Large intestine (tissue), 3 donors: ENCODE data around the gene NCK2. TPM values are rescaled to one million over a fixed set of nuclear protein-coding genes. Genes with fewer than 3 reads are reported as not detected.

Experiments
- DNase-seq, 2 donors: peaks; one replicate each; pipeline versions ENCODE4 v3.0.0 to v3.0.0-alpha.2; 2013
- H3K27ac ChIP-seq: one replicate; pipeline ENCODE4 v1.5.1; 2013; ENCODE audit warnings: low read length
- H3K27me3 ChIP-seq: 2 replicates; pipeline ENCODE4 v1.6.1; 2013; ENCODE audit warnings: low read length; ENCODE audit not compliant: control insufficient read depth, insufficient read depth
- H3K36me3 ChIP-seq: 2 replicates; pipeline ENCODE4 v1.6.1; 2013; ENCODE audit warnings: low read length; ENCODE audit not compliant: control insufficient read depth, insufficient read depth
- H3K4me1 ChIP-seq: one replicate; pipeline ENCODE4 v1.6.1; 2013; ENCODE audit warnings: low read length; ENCODE audit not compliant: control insufficient read depth, insufficient read depth
- H3K4me3 ChIP-seq: one replicate; pipeline ENCODE4 v1.5.1; 2013; ENCODE audit warnings: low read length
- H3K9me3 ChIP-seq: one replicate; pipeline ENCODE4 v1.6.1; 2013; ENCODE audit warnings: mild to moderate bottlenecking, low read depth, low read length, moderate library complexity; ENCODE audit not compliant: control insufficient read depth
- WGBS: methylation state at CpG from one replicate; pipeline ENCODE4 v1.1.5; 2013; ENCODE audit warnings: low lambda C conversion rate; ENCODE audit not compliant: insufficient coverage; 5-methylcytosine and 5-hydroxymethylcytosine counted together
- polyA plus RNA-seq: library from polyadenylated mRNA; unstranded; fragments of 120-200 nt; gene quantifications from one replicate; pipeline ENCODE4 v1.2.1, GENCODE V29; 2013

The NCK2 gene
- polyA plus RNA-seq, 1 donor: 58.9 TPM

- no peak for DNase-seq
- H3K36me3 ChIP-seq: peaks cover 31% of the 10 kb centered on the region
- peaks cover 21% of the 10 kb centered on the region for H3K4me1 ChIP-seq
- H3K27ac ChIP-seq: no peak overlapping the region
- WGBS: no CpG with 5 or more reads among the region's 12 CpGs
- H3K9me3 ChIP-seq: no peaks in the 10 kb centered on the region
- no peak overlapping the region for H3K4me3 ChIP-seq
- no peaks in the 10 kb centered on the region for H3K27me3 ChIP-seq
Observed at GRCh38 chr2:105782646-105783045, 37.9 kb downstream of the NCK2 start.

DNA sequence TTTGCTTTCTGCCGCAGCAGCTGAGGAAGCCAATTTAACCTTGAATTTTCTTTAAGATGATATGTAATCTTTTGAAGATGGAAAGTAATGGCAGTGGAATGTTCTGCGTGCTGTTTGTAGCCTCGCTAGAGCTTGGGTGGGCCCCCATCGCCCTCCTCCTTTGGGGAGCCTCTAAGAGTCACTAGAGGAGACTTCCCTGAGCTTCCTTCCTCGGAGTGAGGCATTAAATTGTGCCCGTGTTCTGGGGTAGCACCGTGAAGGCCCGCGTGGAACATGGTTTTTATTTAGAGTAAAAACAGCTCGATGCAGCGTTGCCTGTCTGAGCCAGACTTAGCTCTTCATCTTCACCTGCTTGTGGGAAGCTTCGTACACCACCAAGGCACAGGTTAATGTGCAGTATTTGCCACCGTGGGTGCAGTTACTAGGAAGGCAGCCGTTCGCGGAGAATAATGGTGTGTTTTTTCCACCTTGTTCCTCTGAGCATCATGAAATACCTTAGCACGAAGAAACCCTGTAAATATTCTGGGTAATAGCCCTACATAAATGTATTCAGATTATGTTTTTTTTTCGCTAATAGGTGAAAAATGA, 38.5 kb downstream of the NCK2 start:
- no peak for DNase-seq
- Histone ChIP-seq H3K27ac (no peak overlapping the region), H3K4me1 (peaks cover 18% of the 10 kb centered on the region), H3K9me3 (no peaks in the 10 kb centered on the region), H3K36me3 (peaks cover 29% of the 10 kb centered on the region), H3K27me3 (no peaks in the 10 kb centered on the region), H3K4me3 (no peak overlapping the region)
- WGBS: 82% methylated on average over 2 of the region's 18 CpGs

- Histone ChIP-seq H3K4me3 (no peak overlapping the region), H3K27me3 (no peaks in the 10 kb centered on the region), H3K27ac (no peak overlapping the region), H3K36me3 (peaks cover 29% of the 10 kb centered on the region), H3K9me3 (no peaks in the 10 kb centered on the region), H3K4me1 (peaks cover 18% of the 10 kb centered on the region)
- WGBS: no CpG with 5 or more reads among the region's 10 CpGs
- DNase-seq: no peak
Observed at GRCh38 chr2:105783972-105784371, 39.3 kb downstream of the NCK2 start.

GRCh38 chr2:105784589-105784988, 39.9 kb downstream of the NCK2 start:
- WGBS: 100% methylated on average over 1 of the region's 5 CpGs
- Histone ChIP-seq H3K4me1 (peaks cover 22% of the 10 kb centered on the region), H3K27ac (no peak overlapping the region)

GRCh38 chr2:105785095-105785847, 40.6 kb downstream of the NCK2 start:
- H3K27ac ChIP-seq: no peak overlapping the region
- no peaks in the 10 kb centered on the region for H3K9me3 ChIP-seq
- H3K4me3 ChIP-seq: no peak overlapping the region
- DNase-seq: no peak
- H3K27me3 ChIP-seq: no peaks in the 10 kb centered on the region
- WGBS: no CpG with 5 or more reads among the region's 17 CpGs
- peaks cover 28% of the 10 kb centered on the region for H3K4me1 ChIP-seq
- peaks cover 29% of the 10 kb centered on the region for H3K36me3 ChIP-seq

More at GRCh38 chr2:105784589-105784988, 39.9 kb downstream of the NCK2 start:
- H3K36me3 ChIP-seq: peaks cover 29% of the 10 kb centered on the region
- H3K9me3 ChIP-seq: no peaks in the 10 kb centered on the region
- H3K4me3 ChIP-seq: no peak overlapping the region
- no peak for DNase-seq
- no peaks in the 10 kb centered on the region for H3K27me3 ChIP-seq

DNA sequence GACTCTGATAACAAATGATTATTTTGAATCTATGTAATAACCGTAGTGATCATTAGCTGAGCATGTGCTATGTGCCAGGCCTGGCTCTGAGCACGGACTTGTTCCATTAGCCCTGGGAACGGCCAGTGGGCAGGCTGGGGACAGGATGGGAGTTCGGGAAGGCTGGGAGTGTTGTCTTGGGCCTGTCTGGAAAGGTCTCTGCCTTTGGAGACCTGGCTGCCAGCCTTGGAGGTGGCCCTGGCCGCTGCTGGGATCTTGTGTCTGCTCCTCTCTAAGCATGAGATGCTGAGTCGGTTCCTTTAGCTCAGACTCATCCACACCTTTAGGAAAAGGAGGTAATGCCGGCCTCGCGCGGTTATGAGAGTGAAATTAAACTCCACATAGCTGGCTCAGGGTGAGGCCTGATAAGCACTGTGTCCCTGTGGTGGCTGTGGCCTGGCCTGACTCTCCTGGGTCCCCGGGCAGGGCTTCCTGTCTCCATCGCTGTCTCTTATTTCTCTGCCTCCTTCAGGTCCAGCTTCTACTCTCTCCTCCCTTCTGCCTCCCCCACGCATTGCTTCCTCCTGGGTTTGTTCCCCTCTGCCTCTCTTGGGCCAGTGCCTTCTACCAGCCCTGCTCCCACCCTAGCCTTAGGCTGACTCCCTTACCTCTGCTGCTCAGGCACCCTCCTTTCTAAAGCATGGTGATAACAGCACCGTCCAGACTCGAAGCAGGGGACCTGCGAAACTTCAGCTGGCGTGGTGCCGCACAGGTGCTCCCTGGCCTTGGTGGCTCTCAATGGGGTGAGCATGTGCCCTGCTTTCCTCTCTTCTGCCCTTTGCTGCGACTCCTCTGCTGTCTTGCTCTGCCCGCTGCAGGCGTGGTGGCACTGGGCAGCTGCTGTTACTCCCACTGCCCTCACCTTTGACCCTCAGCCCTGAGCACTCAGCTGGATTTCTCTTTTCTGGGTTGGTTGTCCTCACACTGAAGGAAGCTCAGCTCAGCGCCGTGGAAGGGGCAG, 41.8 kb downstream of the NCK2 start:
- no peak for DNase-seq
- Histone ChIP-seq H3K4me3 (no peak overlapping the region), H3K27me3 (no peaks in the 10 kb centered on the region), H3K4me1 (peaks cover 28% of the 10 kb centered on the region), H3K27ac (no peak overlapping the region), H3K9me3 (no peaks in the 10 kb centered on the region), H3K36me3 (peaks cover 24% of the 10 kb centered on the region)
- WGBS: 80% methylated on average over 1 of the region's 23 CpGs

- peaks cover 18% of the 10 kb centered on the region for H3K36me3 ChIP-seq
- H3K4me3 ChIP-seq: no peak overlapping the region
- peaks cover 31% of the 10 kb centered on the region for H3K4me1 ChIP-seq
- no peaks in the 10 kb centered on the region for H3K27me3 ChIP-seq
- no peaks in the 10 kb centered on the region for H3K9me3 ChIP-seq
- no peak for DNase-seq
- no peak overlapping the region for H3K27ac ChIP-seq
- 100% methylated on average over 2 of the region's 11 CpGs for WGBS
Observed at GRCh38 chr2:105787376-105788318, 42.9 kb downstream of the NCK2 start.

GRCh38 chr2:105788670-105789290, 44.1 kb downstream of the NCK2 start:
- H3K9me3 ChIP-seq: no peaks in the 10 kb centered on the region
- WGBS: 69% methylated on average over 1 of the region's 12 CpGs
- no peak overlapping the region for H3K4me3 ChIP-seq
- no peak overlapping the region for H3K27ac ChIP-seq
- peaks cover 31% of the 10 kb centered on the region for H3K4me1 ChIP-seq
- DNase-seq: no peak
- H3K36me3 ChIP-seq: peaks cover 11% of the 10 kb centered on the region
- H3K27me3 ChIP-seq: no peaks in the 10 kb centered on the region

DNA sequence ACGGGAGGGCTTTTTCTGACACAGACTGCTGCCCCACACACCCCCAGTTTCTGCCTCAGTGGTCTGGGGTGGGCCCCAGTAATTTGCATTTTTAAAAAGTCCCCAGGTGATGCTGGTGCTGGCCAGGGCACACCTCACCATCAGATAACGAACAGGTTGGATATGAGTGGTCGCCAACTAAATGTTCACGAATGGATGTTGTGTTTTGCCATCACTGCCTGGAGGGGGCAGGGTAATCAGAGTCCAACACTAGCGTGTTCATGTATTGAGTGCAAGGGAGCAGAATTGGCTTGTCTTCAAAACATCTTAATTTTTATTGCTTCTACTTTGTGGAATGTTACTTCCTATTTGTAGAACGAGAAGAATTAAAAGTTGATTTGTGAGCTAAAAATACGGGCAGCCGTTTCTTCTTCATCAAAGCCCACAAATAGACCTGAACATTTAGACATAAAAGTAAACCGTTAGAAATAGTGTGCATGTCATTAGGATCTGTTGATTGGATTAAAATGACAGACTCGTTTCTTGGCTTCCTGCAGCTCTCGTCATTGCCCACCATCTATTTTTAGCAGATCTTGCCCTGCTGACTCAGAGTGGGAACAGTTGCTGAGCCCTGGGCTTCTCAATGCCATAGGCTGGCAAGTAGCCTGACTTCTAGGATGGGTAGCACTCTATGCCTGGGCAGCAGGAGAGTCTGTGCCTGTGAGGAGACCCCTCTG, 45.2 kb downstream of the NCK2 start:
- Histone ChIP-seq H3K4me1 (peaks cover 32% of the 10 kb centered on the region), H3K36me3 (peaks cover 6% of the 10 kb centered on the region), H3K27me3 (no peaks in the 10 kb centered on the region), H3K9me3 (no peaks in the 10 kb centered on the region), H3K4me3 (no peak overlapping the region), H3K27ac (peak overlapping the region; percentile 61)
- 20% methylated on average over 1 of the region's 11 CpGs for WGBS
- DNase-seq: no peak
